Hepatic stellate cell (primary cell): Measurements from ENCODE around the gene ACHE.

Experiments
- DNase-seq: peaks from one replicate; pipeline ENCODE4 v3.0.0; 2011; ENCODE audit warnings: low spot score

Gene ACHE

GRCh38 chr7:100896732-100897608 is 1.3 kb upstream of the ACHE start:
- peak; percentile 58 for DNase-seq

GRCh38 chr7:100895956-100896731 is 456 bp upstream of the ACHE start:
- no peak for DNase-seq

- peak; percentile 43 for DNase-seq
These were observed 608 bp downstream of the ACHE start for GRCh38 chr7:100894860-100895700.

- no peak for DNase-seq
These were observed 1.6 kb downstream of the ACHE start for GRCh38 chr7:100893910-100894721.

GRCh38 chr7:100893318-100893895 is 2.3 kb downstream of the ACHE start:
- DNase-seq, result no peak

GRCh38 chr7:100892364-100893317 is 3.0 kb downstream of the ACHE start:
- DNase-seq, result no peak

- no peak for DNase-seq
These were observed 4.0 kb downstream of the ACHE start for GRCh38 chr7:100891568-100892247.

GRCh38 chr7:100890653-100891567 is 4.8 kb downstream of the ACHE start:
- DNase-seq, result no peak

GRCh38 chr7:100888988-100889750 is 6.5 kb downstream of the ACHE start, which contains the start of gene UFSP1:
TSS of gene UFSP1 (minus strand) at chr7:100889715. CDS start at chr7:100889271, 444 bp downstream.
- DNase-seq, result peak; percentile 67

- no peak for DNase-seq
These were observed 7.2 kb downstream of the ACHE start for GRCh38 chr7:100888291-100888987.

GRCh38 chr7:100887516-100888290 is 8.0 kb downstream of the ACHE start:
- no peak for DNase-seq

- DNase-seq, result no peak
These were observed 8.7 kb downstream of the ACHE start for GRCh38 chr7:100886936-100887515.

GRCh38 chr7:100886142-100886935 is 9.3 kb downstream of the ACHE start:
- DNase-seq, result no peak

GRCh38 chr7:100885440-100886141 is 10.1 kb downstream of the ACHE start:
- no peak for DNase-seq
